Parathyroid adenoma (tissue), 2 donors: ENCODE results near the gene ITPK1.
A peak's percentile ranks its signal among the peaks of the same experiment; 100 is the strongest.

Source experiments
- H2AFZ ChIP-seq: fragments of 300-600 bp; sonication (generic); one replicate; pipeline ENCODE4 v1.7.0; 2017; ENCODE audit warnings: antibody characterized with exemption, mild to moderate bottlenecking
- H3K27ac ChIP-seq: fragments of 300-600 bp; sonication (generic); one replicate; pipeline ENCODE4 v1.7.0; 2017
- H3K27me3 ChIP-seq: fragments of 300-600 bp; sonication (generic); one replicate; pipeline ENCODE4 v1.7.0; 2017; ENCODE audit warnings: low read length; ENCODE audit not compliant: control insufficient read depth, insufficient read depth
- H3K36me3 ChIP-seq: fragments of 300-600 bp; sonication (generic); one replicate; pipeline ENCODE4 v1.7.0; 2017; ENCODE audit warnings: low read length; ENCODE audit not compliant: control insufficient read depth, insufficient read depth
- H3K4me1 ChIP-seq: fragments of 300-600 bp; sonication (generic); one replicate; pipeline ENCODE4 v1.7.0; 2017; ENCODE audit warnings: control low read depth
- H3K4me2 ChIP-seq: fragments of 300-600 bp; sonication (generic); one replicate; pipeline ENCODE4 v1.7.0; 2017; ENCODE audit warnings: low read length
- H3K4me3 ChIP-seq: fragments of 300-600 bp; sonication (generic); one replicate; pipeline ENCODE4 v1.7.0; 2017; ENCODE audit warnings: low read depth, low read length
- H3K79me2 ChIP-seq: fragments of 300-600 bp; sonication (generic); one replicate; pipeline ENCODE4 v1.7.0; 2017; ENCODE audit warnings: control low read depth
- H3K9ac ChIP-seq: fragments of 300-600 bp; sonication (generic); one replicate; pipeline ENCODE4 v1.7.0; 2017; ENCODE audit warnings: mild to moderate bottlenecking
- H3K9me3 ChIP-seq: fragments of 300-600 bp; sonication (generic); one replicate; pipeline ENCODE4 v1.7.0; 2017; ENCODE audit warnings: low read length; ENCODE audit not compliant: control insufficient read depth
- TF ChIP-seq, protein P1 (sequence below): fragments of 300-600 bp; sonication (generic); IDR thresholded peaks from one replicate; pipeline ENCODE4 v1.7.0; 2017; ENCODE audit warnings: antibody characterized with exemption, mild to moderate bottlenecking
- donor health status: primary hyperparathyroidism.

The ITPK1 gene

DNA sequence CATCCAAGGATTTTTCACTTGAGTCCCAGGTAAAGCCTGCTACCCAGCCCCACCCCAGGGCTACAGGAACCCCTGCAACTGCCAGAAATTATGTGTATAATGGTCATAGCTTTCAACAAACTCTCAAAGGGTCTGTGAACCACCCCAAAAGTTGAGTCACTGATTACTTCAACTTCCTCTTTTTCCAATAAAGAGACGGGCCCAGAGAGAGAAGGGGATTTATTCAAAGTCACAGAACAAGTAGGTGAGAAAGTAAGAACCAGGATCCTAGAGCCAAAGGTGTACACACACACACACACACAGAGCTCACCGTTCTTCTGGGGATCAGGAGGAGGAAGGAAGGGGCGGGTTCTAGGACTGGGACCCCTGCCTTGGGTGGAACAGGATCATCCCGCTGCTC, 4.8 kb upstream of the ITPK1 start:
- Histone ChIP-seq H3K9me3 (no peaks in the 10 kb centered on the region), H3K79me2 (no peaks in the 10 kb centered on the region), H3K4me3 (no peak overlapping the region), H2AFZ (no peak overlapping the region), H3K9ac (no peak overlapping the region), H3K4me2 (no peak overlapping the region), H3K27ac (no peak overlapping the region), H3K4me1 (peaks cover 5% of the 10 kb centered on the region), H3K27me3 (no peaks in the 10 kb centered on the region), H3K36me3 (no peaks in the 10 kb centered on the region)
- TF ChIP-seq, protein P1, sequence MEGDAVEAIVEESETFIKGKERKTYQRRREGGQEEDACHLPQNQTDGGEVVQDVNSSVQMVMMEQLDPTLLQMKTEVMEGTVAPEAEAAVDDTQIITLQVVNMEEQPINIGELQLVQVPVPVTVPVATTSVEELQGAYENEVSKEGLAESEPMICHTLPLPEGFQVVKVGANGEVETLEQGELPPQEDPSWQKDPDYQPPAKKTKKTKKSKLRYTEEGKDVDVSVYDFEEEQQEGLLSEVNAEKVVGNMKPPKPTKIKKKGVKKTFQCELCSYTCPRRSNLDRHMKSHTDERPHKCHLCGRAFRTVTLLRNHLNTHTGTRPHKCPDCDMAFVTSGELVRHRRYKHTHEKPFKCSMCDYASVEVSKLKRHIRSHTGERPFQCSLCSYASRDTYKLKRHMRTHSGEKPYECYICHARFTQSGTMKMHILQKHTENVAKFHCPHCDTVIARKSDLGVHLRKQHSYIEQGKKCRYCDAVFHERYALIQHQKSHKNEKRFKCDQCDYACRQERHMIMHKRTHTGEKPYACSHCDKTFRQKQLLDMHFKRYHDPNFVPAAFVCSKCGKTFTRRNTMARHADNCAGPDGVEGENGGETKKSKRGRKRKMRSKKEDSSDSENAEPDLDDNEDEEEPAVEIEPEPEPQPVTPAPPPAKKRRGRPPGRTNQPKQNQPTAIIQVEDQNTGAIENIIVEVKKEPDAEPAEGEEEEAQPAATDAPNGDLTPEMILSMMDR = no peak

DNA sequence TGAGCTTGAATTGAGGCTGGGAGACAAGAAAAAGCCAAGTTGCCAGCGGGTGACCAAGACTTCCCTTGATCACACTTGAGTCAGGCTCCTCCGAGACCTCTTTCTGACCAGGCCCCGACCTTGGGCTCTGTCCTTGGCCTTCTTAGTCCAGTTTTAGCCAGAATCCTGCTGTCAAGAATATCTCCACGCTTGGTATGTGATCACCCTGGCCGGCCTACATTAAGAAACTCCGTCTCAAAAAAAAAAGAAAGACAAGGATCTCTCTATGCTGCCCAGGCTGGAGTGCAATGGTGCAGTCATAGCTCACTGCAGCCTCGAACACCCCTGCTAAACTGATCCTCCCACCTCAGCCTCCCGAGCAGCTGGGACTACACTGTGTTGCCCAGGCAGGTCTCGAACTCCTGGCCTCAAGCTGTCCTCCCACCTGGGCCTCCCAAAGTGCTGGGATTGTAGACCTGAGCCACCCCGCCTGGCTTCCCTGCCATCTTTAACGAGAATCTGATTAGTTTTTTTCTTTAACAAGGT, 1.0 kb upstream of the ITPK1 start:
- Histone ChIP-seq H3K36me3 (no peaks in the 10 kb centered on the region), H2AFZ (peak overlapping the region; percentile 100), H3K79me2 (peaks cover 13% of the 10 kb centered on the region), H3K27ac (peak overlapping the region; percentile 89), H3K9me3 (no peaks in the 10 kb centered on the region), H3K27me3 (no peaks in the 10 kb centered on the region), H3K4me2 (peak overlapping the region; percentile 87), H3K4me1 (peaks cover 20% of the 10 kb centered on the region), H3K9ac (peak overlapping the region; percentile 17), H3K4me3 (peak overlapping the region; percentile 68)
- TF ChIP-seq, protein P1 = no peak

DNA sequence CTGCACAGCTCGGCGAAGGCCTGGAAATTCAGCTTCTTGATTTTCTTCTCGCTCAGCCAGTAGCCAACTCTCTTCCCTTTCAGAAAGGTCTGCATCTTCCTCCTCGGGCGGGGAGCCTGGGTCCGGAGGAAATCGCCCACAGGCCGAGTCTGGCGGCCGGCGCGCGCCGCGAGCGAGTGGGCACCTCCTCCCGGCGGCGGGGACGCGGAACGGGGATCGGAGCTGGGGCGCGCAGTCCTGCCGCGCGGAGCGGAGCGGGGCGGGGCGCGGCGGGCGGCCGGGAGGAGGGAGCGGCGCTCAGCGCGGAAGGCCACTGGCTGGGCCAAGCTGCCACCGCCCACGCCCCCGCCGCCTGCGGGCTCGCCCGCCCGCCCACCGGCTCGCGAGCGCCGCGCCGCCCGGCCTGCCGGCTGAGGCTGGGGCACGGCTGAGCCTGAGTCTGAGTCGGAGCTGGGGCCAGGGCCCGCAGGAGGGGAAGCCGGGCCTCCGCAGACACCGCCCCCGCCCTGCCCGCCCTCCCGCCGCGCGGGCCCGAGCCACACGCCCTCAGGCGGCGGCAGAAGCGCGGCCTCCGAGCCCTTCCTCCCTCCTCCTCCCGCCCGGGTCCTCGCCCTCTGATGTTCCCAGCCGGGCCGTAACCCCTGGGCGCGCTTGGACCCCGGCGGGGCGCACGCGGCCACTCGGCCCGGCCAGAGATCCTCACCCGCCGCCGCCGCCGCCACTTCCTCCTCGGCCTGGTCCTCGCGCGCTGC, 480 bp downstream of the ITPK1 start:
- TF ChIP-seq, protein P1 = no peak
- Histone ChIP-seq H3K4me3 (peak overlapping the region; percentile 89), H3K4me1 (peaks cover 20% of the 10 kb centered on the region), H3K9ac (peak overlapping the region; percentile 83), H3K36me3 (no peaks in the 10 kb centered on the region), H3K27me3 (no peaks in the 10 kb centered on the region), H3K9me3 (no peaks in the 10 kb centered on the region), H3K4me2 (peak overlapping the region; percentile 96), H3K27ac (peak overlapping the region; percentile 76), H2AFZ (peak overlapping the region; percentile 93), H3K79me2 (peaks cover 26% of the 10 kb centered on the region)

DNA sequence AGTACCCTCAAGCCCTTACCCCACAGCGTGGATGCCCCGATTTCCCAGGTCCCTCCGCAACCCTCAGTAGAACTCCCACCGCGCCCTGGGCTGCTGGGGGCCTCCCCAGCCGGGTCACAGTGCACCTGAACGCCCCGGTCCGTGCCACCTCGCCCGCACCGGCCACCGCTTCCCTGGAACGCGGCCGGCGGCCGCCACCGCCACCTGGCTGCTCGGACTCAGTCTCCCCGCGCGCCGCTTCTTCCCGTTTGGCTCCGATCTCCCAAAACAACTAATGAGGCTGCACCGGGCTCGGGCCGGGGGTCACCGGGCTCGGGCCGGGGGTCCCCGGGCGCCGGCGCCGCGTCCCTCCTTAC, 1.0 kb downstream of the ITPK1 start:
- Histone ChIP-seq H3K4me1 (peaks cover 20% of the 10 kb centered on the region), H3K36me3 (no peaks in the 10 kb centered on the region), H3K79me2 (peaks cover 31% of the 10 kb centered on the region), H3K27ac (peak overlapping the region; percentile 76), H3K4me2 (peak overlapping the region; percentile 96), H3K27me3 (no peaks in the 10 kb centered on the region), H2AFZ (peak overlapping the region; percentile 93), H3K9ac (peak overlapping the region; percentile 83), H3K9me3 (no peaks in the 10 kb centered on the region), H3K4me3 (peak overlapping the region; percentile 89)
- TF ChIP-seq, protein P1 = peak; percentile 20
